ENCODE measurements around the gene PLCH2.

DNA sequence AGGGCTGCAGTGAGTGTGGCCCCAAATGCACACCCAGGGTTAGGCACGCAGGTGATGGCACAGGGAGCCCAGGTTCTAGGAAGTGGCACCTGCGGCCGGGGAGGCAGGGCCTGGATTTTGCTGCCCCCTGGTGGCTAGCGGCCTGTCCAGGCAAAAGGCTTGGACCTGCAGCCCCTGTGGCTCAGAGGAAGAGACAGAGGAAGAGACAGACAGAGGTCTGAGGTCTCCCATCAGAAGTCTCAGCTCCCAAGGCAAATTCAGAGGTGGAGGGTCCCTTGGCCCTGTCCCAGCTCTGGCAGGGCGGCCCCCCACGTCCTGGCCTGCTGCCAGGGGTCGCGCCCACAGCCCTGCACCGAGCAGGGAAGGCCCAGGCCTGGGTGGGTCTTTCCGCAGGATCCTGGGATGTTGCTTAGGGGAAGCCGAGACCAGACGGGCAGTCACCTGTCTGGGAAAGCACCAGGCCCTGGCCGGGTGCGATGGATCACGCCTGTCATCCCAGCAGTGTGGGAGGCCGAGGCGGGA, 72.0 kb downstream of the PLCH2 start:
- TF ChIP-seq, protein P1, sequence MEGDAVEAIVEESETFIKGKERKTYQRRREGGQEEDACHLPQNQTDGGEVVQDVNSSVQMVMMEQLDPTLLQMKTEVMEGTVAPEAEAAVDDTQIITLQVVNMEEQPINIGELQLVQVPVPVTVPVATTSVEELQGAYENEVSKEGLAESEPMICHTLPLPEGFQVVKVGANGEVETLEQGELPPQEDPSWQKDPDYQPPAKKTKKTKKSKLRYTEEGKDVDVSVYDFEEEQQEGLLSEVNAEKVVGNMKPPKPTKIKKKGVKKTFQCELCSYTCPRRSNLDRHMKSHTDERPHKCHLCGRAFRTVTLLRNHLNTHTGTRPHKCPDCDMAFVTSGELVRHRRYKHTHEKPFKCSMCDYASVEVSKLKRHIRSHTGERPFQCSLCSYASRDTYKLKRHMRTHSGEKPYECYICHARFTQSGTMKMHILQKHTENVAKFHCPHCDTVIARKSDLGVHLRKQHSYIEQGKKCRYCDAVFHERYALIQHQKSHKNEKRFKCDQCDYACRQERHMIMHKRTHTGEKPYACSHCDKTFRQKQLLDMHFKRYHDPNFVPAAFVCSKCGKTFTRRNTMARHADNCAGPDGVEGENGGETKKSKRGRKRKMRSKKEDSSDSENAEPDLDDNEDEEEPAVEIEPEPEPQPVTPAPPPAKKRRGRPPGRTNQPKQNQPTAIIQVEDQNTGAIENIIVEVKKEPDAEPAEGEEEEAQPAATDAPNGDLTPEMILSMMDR (conservative IDR thresholded peaks at IDR 0.05 in 1 of 2, IDR thresholded peaks at IDR 0.05 in 1 of 2; ENCODE audit: extremely low read depth in 1 of 2, insufficient read depth in 1 of 2, low read depth in 1 of 2, low read length in 2 of 2): peak; percentile 82 to 98
- no peak for TF ChIP-seq EZH2 (IDR thresholded peaks at IDR 0.05; ENCODE audit: borderline replicate concordance, low read length)
